SK-N-SH treated with all-trans-retinoic acid at 6 μM for 48 hours (cell line): ENCODE measurements around the gene CSPG5.

Experiments used
- ATAC-seq: fragments of 200-7000 bp; cut with Tn5 transposase; 3 replicates; pipeline ENCODE4 v1.9.1; 2020; ENCODE audit warnings: mild to moderate bottlenecking, moderate library complexity
- BACH2 ChIP-seq: fragments of 250-450 bp; sonication (Bioruptor Pico); IDR thresholded peaks from 2 replicates; pipeline ENCODE4 v1.9.0; 2021; ENCODE audit warnings: mild to moderate bottlenecking, borderline replicate concordance
- CREB5 ChIP-seq: fragments of 250-450 bp; sonication (Bioruptor Pico); IDR thresholded peaks from 2 replicates; pipeline ENCODE4 v1.5.1; 2020; ENCODE audit warnings: low read depth, mild to moderate bottlenecking, moderate library complexity
- CSDC2 ChIP-seq: fragments of 250-450 bp; sonication (Bioruptor Pico); IDR thresholded peaks from 2 replicates; pipeline ENCODE4 v1.5.0; 2020; ENCODE audit warnings: mild to moderate bottlenecking, moderate library complexity
- CSRNP3 ChIP-seq: fragments of 250-450 bp; sonication (Bioruptor Pico); IDR thresholded peaks from 2 replicates; pipeline ENCODE4 v1.5.1; 2021; ENCODE audit warnings: mild to moderate bottlenecking, moderate library complexity
- GLIS3 ChIP-seq: fragments of 250-450 bp; sonication (Bioruptor Pico); IDR thresholded peaks from 2 replicates; pipeline ENCODE4 v1.5.0; 2020; ENCODE audit warnings: mild to moderate bottlenecking, moderate library complexity
- ISL1 ChIP-seq: fragments of 250-450 bp; sonication (Bioruptor Pico); IDR thresholded peaks from 2 replicates; pipeline ENCODE4 v2.1.2; 2022; ENCODE audit warnings: mild to moderate bottlenecking, moderate library complexity
- OSR1 ChIP-seq: fragments of 250-450 bp; sonication (Bioruptor Pico); IDR thresholded peaks from 2 replicates; pipeline ENCODE4 v1.8.0; 2022; ENCODE audit warnings: moderate library complexity, mild to moderate bottlenecking, inconsistent platforms
- PATZ1 ChIP-seq: fragments of 250-450 bp; sonication (Bioruptor Pico); IDR thresholded peaks from 2 replicates; pipeline ENCODE4 v1.8.0; 2020; ENCODE audit warnings: mild to moderate bottlenecking, moderate library complexity, borderline replicate concordance
- POU6F1 ChIP-seq: fragments of 250-450 bp; sonication (Bioruptor Pico); IDR thresholded peaks from 2 replicates; pipeline ENCODE4 v1.8.0; 2021; ENCODE audit warnings: low read depth, mild to moderate bottlenecking, moderate library complexity, borderline replicate concordance
- SNAI2 ChIP-seq: fragments of 250-450 bp; sonication (Bioruptor Pico); IDR thresholded peaks from 2 replicates; pipeline ENCODE4 v1.5.0; 2020; ENCODE audit warnings: mild to moderate bottlenecking, moderate library complexity
- TCF4 ChIP-seq: fragments of 250-450 bp; sonication (Bioruptor Pico); IDR thresholded peaks from 2 replicates; pipeline ENCODE4 v1.8.0; 2021; ENCODE audit warnings: mild to moderate bottlenecking, moderate library complexity, borderline replicate concordance
- TOX ChIP-seq: fragments of 250-450 bp; sonication (Bioruptor Pico); IDR thresholded peaks from 2 replicates; pipeline ENCODE4 v1.8.0; 2021; ENCODE audit warnings: mild to moderate bottlenecking, moderate library complexity, borderline replicate concordance
- TSHZ2 ChIP-seq: fragments of 250-450 bp; sonication (Bioruptor Pico); IDR thresholded peaks from 2 replicates; pipeline ENCODE4 v1.5.0; 2020; ENCODE audit warnings: mild to moderate bottlenecking, moderate library complexity
- ZC3H10 ChIP-seq: fragments of 250-450 bp; sonication (Bioruptor Pico); IDR thresholded peaks from 2 replicates; pipeline ENCODE4 v1.5.1; 2021; ENCODE audit warnings: mild to moderate bottlenecking, moderate library complexity
- ZFP3 ChIP-seq: fragments of 250-450 bp; sonication (Bioruptor Pico); IDR thresholded peaks from 2 replicates; pipeline ENCODE4 v1.5.0; 2020; ENCODE audit warnings: mild to moderate bottlenecking, moderate library complexity
- ZFP30 ChIP-seq: fragments of 450-650 bp; formaldehyde crosslinking; IDR thresholded peaks from 2 replicates; pipeline ENCODE4 v1.5.0; 2022; ENCODE audit warnings: mild to moderate bottlenecking, moderate library complexity
- ZNF565 ChIP-seq: fragments of 450-650 bp; formaldehyde crosslinking; conservative IDR thresholded peaks from 2 replicates; pipeline ENCODE4 v1.5.0; 2020; ENCODE audit warnings: low read depth, mild to moderate bottlenecking, moderate library complexity
- ZNF70 ChIP-seq: fragments of 450-650 bp; formaldehyde crosslinking; IDR thresholded peaks from 2 replicates; pipeline ENCODE4 v1.5.0; 2020; ENCODE audit warnings: mild to moderate bottlenecking, moderate library complexity
- ZNF8 ChIP-seq: fragments of 450-650 bp; formaldehyde crosslinking; IDR thresholded peaks from 2 replicates; pipeline ENCODE4 v1.5.0; 2020; ENCODE audit warnings: mild to moderate bottlenecking, moderate library complexity

Gene CSPG5

GRCh38 chr3:47604145-47604544 lies 25.5 kb upstream of the CSPG5 start:
- ATAC-seq = no peak

GRCh38 chr3:47603332-47603731 lies 24.7 kb upstream of the CSPG5 start:
- no peak for TF ChIP-seq SNAI2 (CRISPR knock-in tag)
- TF ChIP-seq TSHZ2 (CRISPR knock-in tag) = no peak
- no peak for TF ChIP-seq ZNF70
- no peak for TF ChIP-seq ZC3H10 (CRISPR knock-in tag)
- TF ChIP-seq TCF4 (CRISPR knock-in tag) = no peak
- TF ChIP-seq, all 23 proteins: peak for 0
- no peak for ATAC-seq

More at GRCh38 chr3:47604145-47604544, 25.5 kb upstream of the CSPG5 start:
- TF ChIP-seq ISL1 (no peak), GLIS3 (no peak), ZNF8 (no peak)

GRCh38 chr3:47601281-47601680 lies 22.6 kb upstream of the CSPG5 start:
- TF ChIP-seq TCF4 (CRISPR knock-in tag) = no peak
- TF ChIP-seq ZC3H10 (CRISPR knock-in tag) = no peak
- TF ChIP-seq ZFP30 (CRISPR knock-in tag) = no peak
- no peak for TF ChIP-seq PATZ1 (CRISPR knock-in tag)
- no peak for TF ChIP-seq TSHZ2 (CRISPR knock-in tag)
- no peak for TF ChIP-seq BACH2 (CRISPR knock-in tag)
- TF ChIP-seq SNAI2 (CRISPR knock-in tag) = no peak
- TF ChIP-seq CSRNP3 = no peak
- ATAC-seq = no peak

- ATAC-seq = no peak
- TF ChIP-seq CSDC2 (CRISPR knock-in tag) (no peak), OSR1 (CRISPR knock-in tag) (no peak), TOX (no peak), PATZ1 (CRISPR knock-in tag) (no peak), ZNF8 (no peak), ZNF565 (no peak), POU6F1 (CRISPR knock-in tag) (no peak), SNAI2 (CRISPR knock-in tag) (no peak), CREB5 (CRISPR knock-in tag) (no peak), ZC3H10 (CRISPR knock-in tag) (no peak), GLIS3 (no peak), ZFP3 (CRISPR knock-in tag) (no peak), CSRNP3 (no peak)
Observed at GRCh38 chr3:47594792-47595191, 16.1 kb upstream of the CSPG5 start.
